GM19324 (cell line): ENCODE measurements around the gene CSH2.
"Not testable (repeated sequence)": the region's sequence is repeated elsewhere in the genome, so short reads cannot be mapped to it uniquely, and the experiment has no call there.

ENCODE experiments used
- ATAC-seq: cut with Tn5 transposase; IDR thresholded peaks from one replicate; pipeline ENCODE4 v1.9.1; 2021; ENCODE audit warnings: mild to moderate bottlenecking, moderate library complexity; ENCODE audit not compliant: unreplicated experiment, low FRiP score

The CSH2 gene

GRCh38 chr17:63873577-63873976 is at the start of gene CSH2:
Gene CSH2, minus strand, starts transcription at chr17:63873677. Its CDS starts 63 bp downstream, at chr17:63873614.
- not testable (repeated sequence) for ATAC-seq

GRCh38 chr17:63922402-63922801 is 48.9 kb upstream of the CSH2 start:
- not testable (repeated sequence) for ATAC-seq

GRCh38 chr17:63920779-63921178 is 47.3 kb upstream of the CSH2 start:
- ATAC-seq = not testable (repeated sequence)

GRCh38 chr17:63920050-63920449 is 46.6 kb upstream of the CSH2 start:
- not testable (repeated sequence) for ATAC-seq

- ATAC-seq = no peak
Measured at GRCh38 chr17:63919311-63919723, 45.8 kb upstream of the CSH2 start.

GRCh38 chr17:63918789-63919305 is 45.4 kb upstream of the CSH2 start, which contains the start of gene GH1:
Gene GH1, minus strand, starts transcription at chr17:63918839. Its CDS starts 63 bp downstream, at chr17:63918776.
- ATAC-seq = not testable (repeated sequence)

- no peak for ATAC-seq
Measured at GRCh38 chr17:63918305-63918704, 44.8 kb upstream of the CSH2 start.

- ATAC-seq = no peak
Measured at GRCh38 chr17:63917646-63918045, 44.2 kb upstream of the CSH2 start.

- ATAC-seq = not testable (repeated sequence)
Measured at GRCh38 chr17:63917206-63917605, 43.7 kb upstream of the CSH2 start.

GRCh38 chr17:63916566-63917185 is 43.2 kb upstream of the CSH2 start:
- no peak for ATAC-seq

- not testable (repeated sequence) for ATAC-seq
Measured at GRCh38 chr17:63915753-63916152, 42.3 kb upstream of the CSH2 start.

GRCh38 chr17:63914471-63914870 is 41.0 kb upstream of the CSH2 start:
- ATAC-seq = no peak

- ATAC-seq = no peak
Measured at GRCh38 chr17:63911657-63912100, 38.2 kb upstream of the CSH2 start.

- ATAC-seq = no peak
Measured at GRCh38 chr17:63911041-63911635, 37.7 kb upstream of the CSH2 start, which contains the start of gene CSHL1. Gene CSHL1, minus strand, starts transcription at chr17:63911258. Its CDS starts 62 bp downstream, at chr17:63911196.

- no peak for ATAC-seq
Measured at GRCh38 chr17:63910096-63910495, 36.6 kb upstream of the CSH2 start.

- not testable (repeated sequence) for ATAC-seq
Measured at GRCh38 chr17:63909586-63909985, 36.1 kb upstream of the CSH2 start.

- ATAC-seq = not testable (repeated sequence)
Measured at GRCh38 chr17:63907161-63907778, 33.8 kb upstream of the CSH2 start.

- ATAC-seq = not testable (repeated sequence)
Measured at GRCh38 chr17:63904796-63905195, 31.3 kb upstream of the CSH2 start.

- not testable (repeated sequence) for ATAC-seq
Measured at GRCh38 chr17:63903787-63904201, 30.3 kb upstream of the CSH2 start.

- ATAC-seq = not testable (repeated sequence)
Measured at GRCh38 chr17:63901971-63902370, 28.5 kb upstream of the CSH2 start.
